HepG2 (cell line): ENCODE measurements around the gene ANK3. TPM values are rescaled to one million over a fixed set of nuclear protein-coding genes. Genes with fewer than 3 reads are reported as not detected.

Source experiments
- ATAC-seq: fragments of 200-7000 bp; cut with Tn5 transposase; 3 replicates; pipeline ENCODE4 v1.9.1; 2020; ENCODE audit warnings: mild to moderate bottlenecking, moderate library complexity
- BruUV-seq: library from RNA; stranded (reverse); fragments of 400-500 nt; replicated peaks from 2 replicates; lab custom pipeline; 2021; lab: Mats Ljungman, UMichigan
- CTCF ChIA-PET: fragments of 300-600 bp; formaldehyde crosslinking; extraction: SDS; loops from one replicate; lab custom pipeline; 2021; ENCODE audit warnings: low total read pairs, inconsistent platforms, low intra/inter-chr PET ratio; lab: Yijun Ruan, JAX
- POLR2A ChIA-PET: fragments of 350-600 bp; sonication (Branson Sonifier 250); formaldehyde crosslinking; loops from one replicate; lab custom pipeline; 2020; ENCODE audit warnings: antibody characterized with exemption, inconsistent platforms; lab: Yijun Ruan, JAX
- DNase-seq: peaks from one replicate; pipeline ENCODE4 v3.0.0-alpha.2; 2015; ENCODE audit warnings: low spot score
- FAIRE-seq: peaks from 3 replicates; lab custom pipeline; 2011; peaks lifted over from hg19 to GRCh38; lab: Jason Lieb, UNC
- H2AFZ ChIP-seq: one replicate; pipeline ENCODE4 v1.6.1; 2011; ENCODE audit warnings: low read length, inconsistent platforms
- H3K27ac ChIP-seq: fragments of 300-600 bp; 3 replicates; pipeline ENCODE4 v1.8.0; 2011; ENCODE audit warnings: mixed run types, mild to moderate bottlenecking, mixed read lengths, low read length, inconsistent platforms; ENCODE audit not compliant: insufficient read depth; ENCODE audit errors: extremely low read length
- H3K27me3 ChIP-seq, 2 experiments: fragments of 200-600 bp in 1 of 2; 2 replicates in 1 of 2; 3 replicates in 1 of 2; pipeline versions ENCODE4 v1.6.0 to v1.8.0; 2011; ENCODE audit warnings: low read length in 2 of 2, mild to moderate bottlenecking in 2 of 2, moderate library complexity in 2 of 2, inconsistent platforms in 1 of 2; ENCODE audit not compliant: insufficient read depth in 2 of 2, control insufficient read depth in 1 of 2
- H3K36me3 ChIP-seq, 2 experiments: fragments of 200-600 bp in 1 of 2; replicated peaks in 1 of 2; 2 replicates in 1 of 2; 3 replicates in 1 of 2; pipeline versions ENCODE4 v1.5.1 to v1.8.0; 2011; ENCODE audit warnings: low read length in 2 of 2, inconsistent platforms in 1 of 2; ENCODE audit not compliant: insufficient read depth in 2 of 2, control insufficient read depth in 1 of 2
- H3K4me1 ChIP-seq: 2 replicates; pipeline ENCODE4 v1.5.1; 2012; ENCODE audit warnings: low read length, inconsistent platforms; ENCODE audit not compliant: insufficient read depth
- H3K4me2 ChIP-seq: 2 replicates; pipeline ENCODE4 v1.6.0; 2011; ENCODE audit warnings: low read depth, low read length, inconsistent platforms
- H3K4me3 ChIP-seq, 3 experiments: fragments of 200-600 bp in 1 of 3; sonication (generic), shearing (Covaris generic) in 1 of 3; replicated peaks in 1 of 3; 2 replicates each; pipeline ENCODE4 v1.5.1; 2011 to 2016; ENCODE audit warnings: low read length in 3 of 3, inconsistent platforms in 2 of 3, low read depth in 2 of 3, mild to moderate bottlenecking in 2 of 3, control low read depth in 1 of 3, mixed read lengths in 1 of 3; ENCODE audit not compliant: insufficient read depth in 1 of 3
- H3K79me2 ChIP-seq: one replicate; pipeline ENCODE4 v1.6.1; 2011; ENCODE audit warnings: low read length, inconsistent platforms; ENCODE audit not compliant: insufficient read depth
- H3K9ac ChIP-seq: 2 replicates; pipeline ENCODE4 v1.6.0; 2011; ENCODE audit warnings: mild to moderate bottlenecking, low read depth, low read length, inconsistent platforms; ENCODE audit not compliant: insufficient read depth
- H3K9me3 ChIP-seq: 2 replicates; pipeline ENCODE4 v1.5.1; 2012; ENCODE audit warnings: mild to moderate bottlenecking, low read length
- H4K20me1 ChIP-seq: 2 replicates; pipeline ENCODE4 v1.6.0; 2011; ENCODE audit warnings: inconsistent platforms, mild to moderate bottlenecking, low read length, moderate library complexity; ENCODE audit not compliant: insufficient read depth
- ETV6 ChIP-seq: sonication (generic); formaldehyde crosslinking; conservative IDR thresholded peaks from 2 replicates; pipeline ENCODE4 v1.4.0; 2020; ENCODE audit warnings: missing genetic modification reagents
- HNRNPL ChIP-seq: fragments of 200-400 bp; formaldehyde crosslinking; IDR thresholded peaks from 2 replicates; pipeline ENCODE4 v1.6.1; 2017; ENCODE audit warnings: mild to moderate bottlenecking, low read depth, low read length
- HOXA7 ChIP-seq: sonication (generic); formaldehyde crosslinking; IDR thresholded peaks from 2 replicates; pipeline ENCODE4 v1.8.1; 2022; ENCODE audit warnings: mild to moderate bottlenecking, missing genetic modification reagents, moderate library complexity
- MTF1 ChIP-seq: sonication (generic); formaldehyde crosslinking; IDR thresholded peaks from 2 replicates; pipeline ENCODE4 v1.5.0; 2020; ENCODE audit warnings: missing genetic modification reagents
- RBM39 ChIP-seq: fragments of 200-400 bp; formaldehyde crosslinking; IDR thresholded peaks from one replicate; pipeline ENCODE4 v1.6.1; 2018; ENCODE audit warnings: antibody characterized with exemption, mild to moderate bottlenecking, low read depth, low read length; ENCODE audit not compliant: poor library complexity, severe bottlenecking
- RFXAP ChIP-seq: sonication (generic); formaldehyde crosslinking; IDR thresholded peaks from 2 replicates; pipeline ENCODE4 v1.4.0; 2020; ENCODE audit warnings: missing genetic modification reagents, borderline replicate concordance
- ZBTB21 ChIP-seq: sonication (generic); formaldehyde crosslinking; IDR thresholded peaks from 2 replicates; pipeline ENCODE4 v1.4.0; 2020; ENCODE audit warnings: missing genetic modification reagents
- ZNF207 ChIP-seq: fragments of 450-650 bp; IDR thresholded peaks from 2 replicates; pipeline ENCODE4 v1.6.1; 2016; ENCODE audit warnings: antibody characterized with exemption, borderline replicate concordance
- ZNF564 ChIP-seq: sonication (generic); formaldehyde crosslinking; IDR thresholded peaks from 2 replicates; pipeline ENCODE4 v1.8.1; 2023; ENCODE audit warnings: mild to moderate bottlenecking, missing genetic modification reagents
- in situ Hi-C: cut with HindIII; loops from 2 replicates; pipeline ENCODE4 v1.10.0; 2017; ENCODE audit warnings: low pct_unique_long_range_greater_than_20kb; ENCODE audit not compliant: extremely low pct_ligation_motif_present
- intact Hi-C: fragments of 100-400 bp; cut with micrococcal nuclease; formaldehyde crosslinking; loops from one replicate; pipeline ENCODE4 v1.10.0; 2022; ENCODE audit not compliant: unreplicated experiment
- polyA plus RNA-seq, 8 experiments: library from polyadenylated mRNA; depleted of rRNA in 3 of 8; stranded (reverse) in 7 of 8; unstranded in 1 of 8; fragments of >200 nt; fragmentation: Illumina TruSeq in 4 of 8; extraction: Trizol in 4 of 8; gene quantifications; 2 replicates each; pipeline versions ENCODE4 v1.2.1 to v1.2.3, GENCODE V29; 2011 to 2016; ENCODE audit warnings: low read depth in 4 of 8, missing spikeins in 1 of 8, mixed read lengths in 1 of 8; ENCODE audit not compliant: insufficient read depth in 1 of 8
- total RNA-seq, 5 experiments: library from RNA; depleted of rRNA; stranded (reverse); fragments of >200 nt; fragmentation: Illumina TruSeq; extraction: Trizol; gene quantifications; 2 replicates each; pipeline ENCODE4 v1.2.3, GENCODE V29; 2016; ENCODE audit warnings: low read depth in 1 of 5
- TF ChIP-seq, protein P1 (sequence below): sonication (generic); formaldehyde crosslinking; IDR thresholded peaks from 2 replicates; pipeline ENCODE4 v1.4.0; 2020; ENCODE audit warnings: missing genetic modification reagents
- TF ChIP-seq, protein P2 (sequence below): sonication (generic); formaldehyde crosslinking; IDR thresholded peaks from 2 replicates; pipeline ENCODE4 v1.5.0; 2020; ENCODE audit warnings: mild to moderate bottlenecking, missing genetic modification reagents
- TF ChIP-seq, protein P3 (sequence below): sonication (generic); formaldehyde crosslinking; IDR thresholded peaks from 2 replicates; pipeline ENCODE4 v1.4.0; 2020; ENCODE audit warnings: mild to moderate bottlenecking, missing genetic modification reagents

ANK3 gene
- total and polyA plus RNA-seq, 2 of the 13 experiments (the other 11 are each of a cell fraction or from before 2014, with no cell fraction given): not detected

DNA sequence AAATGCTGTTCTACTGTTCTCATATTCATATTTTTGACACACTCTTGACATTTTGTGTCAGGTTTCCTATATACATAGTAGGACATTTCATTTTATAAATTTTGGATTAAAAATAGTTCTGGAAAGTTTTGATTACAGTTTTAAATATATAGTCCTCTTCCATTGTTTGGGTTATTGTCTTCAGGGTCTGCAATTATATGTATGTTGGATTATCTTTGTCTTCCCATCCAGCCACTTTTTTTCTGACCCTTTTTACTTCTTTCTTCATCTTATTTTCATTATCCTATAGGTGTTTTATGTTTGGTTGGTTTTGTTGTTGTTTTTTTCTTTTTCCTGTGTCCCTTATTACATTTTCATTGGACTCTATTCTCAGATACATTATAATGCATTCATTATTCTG lies 412.2 kb downstream of the ANK3 start (continued):
- TF ChIP-seq, protein P1, sequence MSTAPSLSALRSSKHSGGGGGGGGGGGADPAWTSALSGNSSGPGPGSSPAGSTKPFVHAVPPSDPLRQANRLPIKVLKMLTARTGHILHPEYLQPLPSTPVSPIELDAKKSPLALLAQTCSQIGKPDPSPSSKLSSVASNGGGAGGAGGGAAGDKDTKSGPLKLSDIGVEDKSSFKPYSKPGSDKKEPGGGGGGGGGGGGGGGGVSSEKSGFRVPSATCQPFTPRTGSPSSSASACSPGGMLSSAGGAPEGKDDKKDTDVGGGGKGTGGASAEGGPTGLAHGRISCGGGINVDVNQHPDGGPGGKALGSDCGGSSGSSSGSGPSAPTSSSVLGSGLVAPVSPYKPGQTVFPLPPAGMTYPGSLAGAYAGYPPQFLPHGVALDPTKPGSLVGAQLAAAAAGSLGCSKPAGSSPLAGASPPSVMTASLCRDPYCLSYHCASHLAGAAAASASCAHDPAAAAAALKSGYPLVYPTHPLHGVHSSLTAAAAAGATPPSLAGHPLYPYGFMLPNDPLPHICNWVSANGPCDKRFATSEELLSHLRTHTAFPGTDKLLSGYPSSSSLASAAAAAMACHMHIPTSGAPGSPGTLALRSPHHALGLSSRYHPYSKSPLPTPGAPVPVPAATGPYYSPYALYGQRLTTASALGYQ: no peak

DNA sequence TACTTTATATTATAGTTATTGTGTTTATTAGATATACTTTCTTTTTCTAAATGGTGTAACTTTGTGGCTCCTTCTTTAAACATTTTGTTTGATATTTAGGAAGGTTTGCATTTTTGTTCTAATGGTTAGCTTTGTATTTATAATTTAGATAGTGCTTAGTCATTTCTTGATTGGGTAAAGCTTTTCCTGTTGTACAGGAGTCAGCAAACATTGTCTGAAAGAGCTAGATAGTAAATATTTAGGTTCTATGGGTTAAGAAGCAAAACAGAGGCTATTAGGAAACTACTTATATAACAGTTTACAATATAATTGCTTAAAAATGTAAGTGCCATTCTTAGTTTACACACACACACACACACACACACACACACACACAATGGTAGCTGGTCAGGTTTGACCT lies 412.8 kb downstream of the ANK3 start:
- DNase-seq (no peak), ATAC-seq (no peak), FAIRE-seq (no peak)
- Histone ChIP-seq H3K27me3 (no peaks in the 10 kb centered on the region; a peak in 1 of 5 replicates), H3K36me3 (no peaks in the 10 kb centered on the region), H3K4me2 (no peak overlapping the region), H3K4me1 (peaks cover 9% of the 10 kb centered on the region), H3K9me3 (peaks cover 28% of the 10 kb centered on the region), H4K20me1 (no peaks in the 10 kb centered on the region), H3K79me2 (no peaks in the 10 kb centered on the region), H3K9ac (no peak overlapping the region), H3K27ac (no peak overlapping the region), H3K4me3 (no peak overlapping the region), H2AFZ (no peak overlapping the region)
- in situ Hi-C loops (no loop called here), intact Hi-C loops (no loop called here)
- no TSS peak for BruUV-seq
- TF ChIP-seq, protein P2, sequence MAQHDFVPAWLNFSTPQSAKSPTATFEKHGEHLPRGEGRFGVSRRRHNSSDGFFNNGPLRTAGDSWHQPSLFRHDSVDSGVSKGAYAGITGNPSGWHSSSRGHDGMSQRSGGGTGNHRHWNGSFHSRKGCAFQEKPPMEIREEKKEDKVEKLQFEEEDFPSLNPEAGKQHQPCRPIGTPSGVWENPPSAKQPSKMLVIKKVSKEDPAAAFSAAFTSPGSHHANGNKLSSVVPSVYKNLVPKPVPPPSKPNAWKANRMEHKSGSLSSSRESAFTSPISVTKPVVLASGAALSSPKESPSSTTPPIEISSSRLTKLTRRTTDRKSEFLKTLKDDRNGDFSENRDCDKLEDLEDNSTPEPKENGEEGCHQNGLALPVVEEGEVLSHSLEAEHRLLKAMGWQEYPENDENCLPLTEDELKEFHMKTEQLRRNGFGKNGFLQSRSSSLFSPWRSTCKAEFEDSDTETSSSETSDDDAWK: no peak
- TF ChIP-seq MTF1 (no peak), HOXA7 (CRISPR knock-in tag) (no peak), ETV6 (no peak), ZBTB21 (CRISPR knock-in tag) (no peak), RBM39 (no peak), ZNF564 (no peak), ZNF207 (no peak), HNRNPL (no peak), RFXAP (CRISPR knock-in tag) (no peak)
- TF ChIP-seq, protein P3, sequence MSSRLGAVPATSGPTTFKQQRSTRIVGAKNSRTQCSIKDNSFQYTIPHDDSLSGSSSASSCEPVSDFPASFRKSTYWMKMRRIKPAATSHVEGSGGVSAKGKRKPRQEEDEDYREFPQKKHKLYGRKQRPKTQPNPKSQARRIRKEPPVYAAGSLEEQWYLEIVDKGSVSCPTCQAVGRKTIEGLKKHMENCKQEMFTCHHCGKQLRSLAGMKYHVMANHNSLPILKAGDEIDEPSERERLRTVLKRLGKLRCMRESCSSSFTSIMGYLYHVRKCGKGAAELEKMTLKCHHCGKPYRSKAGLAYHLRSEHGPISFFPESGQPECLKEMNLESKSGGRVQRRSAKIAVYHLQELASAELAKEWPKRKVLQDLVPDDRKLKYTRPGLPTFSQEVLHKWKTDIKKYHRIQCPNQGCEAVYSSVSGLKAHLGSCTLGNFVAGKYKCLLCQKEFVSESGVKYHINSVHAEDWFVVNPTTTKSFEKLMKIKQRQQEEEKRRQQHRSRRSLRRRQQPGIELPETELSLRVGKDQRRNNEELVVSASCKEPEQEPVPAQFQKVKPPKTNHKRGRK (CRISPR knock-in tag): no peak
- ChIA-PET POLR2A (no interaction called here), CTCF (no interaction called here)
